CD4-positive, alpha-beta T cell treated with Interleukin-4 for 4 hours (primary cell): ENCODE measurements around the gene UGP2.
A peak's percentile ranks its signal among the peaks of the same experiment; 100 is the strongest.
"Not testable (repeated sequence)": the region's sequence is repeated elsewhere in the genome, so short reads cannot be mapped to it uniquely, and the experiment has no call there.

Experiments
- DNase-seq: peaks from one replicate; pipeline ENCODE4 v3.0.0-alpha.2; 2020

The UGP2 gene

GRCh38 chr2:63840785-63841253 is 877 bp upstream of the UGP2 start:
- DNase-seq, result peak; percentile 97

GRCh38 chr2:63842149-63843061 is 709 bp downstream of the UGP2 start:
- peak; percentile 15 for DNase-seq

GRCh38 chr2:63843093-63843492 is 1.4 kb downstream of the UGP2 start:
- DNase-seq, result no peak

- DNase-seq, result no peak
Measured at GRCh38 chr2:63843791-63844190, 2.1 kb downstream of the UGP2 start.

GRCh38 chr2:63844616-63845015 is 2.9 kb downstream of the UGP2 start:
- no peak for DNase-seq

GRCh38 chr2:63845866-63846265 is 4.2 kb downstream of the UGP2 start:
- DNase-seq, result no peak

- no peak for DNase-seq
Measured at GRCh38 chr2:63846487-63846886, 4.8 kb downstream of the UGP2 start.

GRCh38 chr2:63847571-63847970 is 5.9 kb downstream of the UGP2 start:
- not testable (repeated sequence) for DNase-seq

- no peak for DNase-seq
Measured at GRCh38 chr2:63849381-63850203, 7.9 kb downstream of the UGP2 start.

GRCh38 chr2:63850204-63850571 is 8.5 kb downstream of the UGP2 start:
- DNase-seq, result no peak

GRCh38 chr2:63850649-63851048 is 9.0 kb downstream of the UGP2 start:
- DNase-seq, result peak; percentile 12

GRCh38 chr2:63851691-63852311 is 10.1 kb downstream of the UGP2 start:
- DNase-seq, result no peak

GRCh38 chr2:63853527-63854310 is 12.0 kb downstream of the UGP2 start:
- no peak for DNase-seq

GRCh38 chr2:63855418-63856302 is 14.0 kb downstream of the UGP2 start:
- no peak for DNase-seq

- peak; percentile 84 for DNase-seq
Measured at GRCh38 chr2:63856303-63856603, 14.6 kb downstream of the UGP2 start.

- DNase-seq, result no peak
Measured at GRCh38 chr2:63858291-63858690, 16.6 kb downstream of the UGP2 start.

- DNase-seq, result peak; percentile 74
Measured at GRCh38 chr2:63861220-63861822, 19.6 kb downstream of the UGP2 start.

GRCh38 chr2:63862806-63863205 is 21.1 kb downstream of the UGP2 start:
- no peak for DNase-seq

- no peak for DNase-seq
Measured at GRCh38 chr2:63863707-63864106, 22.0 kb downstream of the UGP2 start.

- DNase-seq, result no peak
Measured at GRCh38 chr2:63865159-63865799, 23.6 kb downstream of the UGP2 start.
